Stimulated activated CD4-positive, alpha-beta T cell treated with anti-CD3 and anti-CD28 coated beads, Interleukin-4, amount 100 ng/mL, for 48 hours (primary cell): Measurements from ENCODE around the gene RAB9A.
"Not testable (repeated sequence)": the region's sequence is repeated elsewhere in the genome, so short reads cannot be mapped to it uniquely, and the experiment has no call there.

ENCODE experiments used
- DNase-seq, 2 donors: peaks; one replicate each; pipeline ENCODE4 v3.0.0-alpha.2; 2020; ENCODE audit warnings: low read depth in 2 of 2

The RAB9A gene

GRCh38 chrX:13688958-13689740, at the start of gene RAB9A:
Gene RAB9A (plus strand): TSS chrX:13689128. CDS start chrX:13708747, 19,619 bp downstream.
- DNase-seq: peak; percentile 76 to 78

- not testable (repeated sequence) for DNase-seq
These were observed 47.2 kb upstream of the RAB9A start for GRCh38 chrX:13641684-13642083.

- no peak for DNase-seq
These were observed 43.3 kb upstream of the RAB9A start for GRCh38 chrX:13645464-13646153.

- DNase-seq: no peak
These were observed 42.8 kb upstream of the RAB9A start for GRCh38 chrX:13646154-13646549.

- peak; percentile 41 to 59 for DNase-seq
These were observed 41.2 kb upstream of the RAB9A start for GRCh38 chrX:13647709-13648212.

GRCh38 chrX:13648336-13648735, 40.6 kb upstream of the RAB9A start:
- not testable (repeated sequence) for DNase-seq

- DNase-seq: no peak
These were observed 39.1 kb upstream of the RAB9A start for GRCh38 chrX:13649838-13650237.

- no peak for DNase-seq
These were observed 38.6 kb upstream of the RAB9A start for GRCh38 chrX:13650318-13650717.

- DNase-seq: no peak
These were observed 37.8 kb upstream of the RAB9A start for GRCh38 chrX:13651150-13651549.

GRCh38 chrX:13652287-13652793, 36.6 kb upstream of the RAB9A start:
- DNase-seq: no peak

- DNase-seq: peak; percentile 80 to 88
These were observed 35.9 kb upstream of the RAB9A start, which contains the start of gene TCEANC for GRCh38 chrX:13652850-13653693. Gene TCEANC (plus strand): TSS chrX:13653141. CDS start chrX:13662509, 9,368 bp downstream.

GRCh38 chrX:13654116-13654515, 34.8 kb upstream of the RAB9A start:
- no peak for DNase-seq

- DNase-seq: no peak
These were observed 33.3 kb upstream of the RAB9A start for GRCh38 chrX:13655674-13656073.

- DNase-seq: no peak
These were observed 30.3 kb upstream of the RAB9A start for GRCh38 chrX:13658602-13659001.

- no peak for DNase-seq
These were observed 29.9 kb upstream of the RAB9A start for GRCh38 chrX:13659063-13659462.

- no peak for DNase-seq
These were observed 27.1 kb upstream of the RAB9A start for GRCh38 chrX:13661735-13662288.

- DNase-seq: no peak
These were observed 26.6 kb upstream of the RAB9A start for GRCh38 chrX:13662355-13662791.

- DNase-seq: no peak
These were observed 24.9 kb upstream of the RAB9A start for GRCh38 chrX:13664020-13664419.

GRCh38 chrX:13666836-13667235, 22.1 kb upstream of the RAB9A start:
- DNase-seq: no peak

GRCh38 chrX:13667919-13668318, 21.0 kb upstream of the RAB9A start:
- DNase-seq: no peak

GRCh38 chrX:13669246-13669737, 19.6 kb upstream of the RAB9A start:
- peak; percentile 33 to 45 for DNase-seq
